Right cardiac atrium (tissue), 5 donors: ENCODE data around the gene POLD1. TPM values are rescaled to one million over a fixed set of nuclear protein-coding genes. Genes with fewer than 3 reads are reported as not detected.
A peak's percentile ranks its signal among the peaks of the same experiment; 100 is the strongest.

Experiments used
- ATAC-seq, 2 donors: fragments of 200-7000 bp; cut with Tn5 transposase; one replicate each; pipeline versions ENCODE4 v1.8.0 to v1.9.1; 2020; ENCODE audit warnings: moderate library complexity in 2 of 2, mild to moderate bottlenecking in 1 of 2
- DNase-seq, 3 donors: peaks; one replicate each; pipeline ENCODE4 v3.0.0-alpha.2; 2020
- H3K27ac ChIP-seq: one replicate; pipeline ENCODE4 v1.5.1; 2013; ENCODE audit warnings: mild to moderate bottlenecking, low read length, control low read depth, moderate library complexity
- H3K27me3 ChIP-seq: one replicate; pipeline ENCODE4 v1.6.1; 2013; ENCODE audit not compliant: control insufficient read depth, insufficient read depth
- H3K4me1 ChIP-seq: one replicate; pipeline ENCODE4 v1.6.1; 2013; ENCODE audit warnings: low read length; ENCODE audit not compliant: control insufficient read depth, insufficient read depth
- H3K4me3 ChIP-seq: one replicate; pipeline ENCODE4 v1.5.1; 2013; ENCODE audit warnings: low read length, control low read depth
- H3K9me3 ChIP-seq: one replicate; pipeline ENCODE4 v1.6.1; 2013; ENCODE audit warnings: low read length; ENCODE audit not compliant: control insufficient read depth
- WGBS: extraction: QIAGEN DNeasy Blood & Tissue Kit; methylation state at CpG from one replicate; pipeline ENCODE4 v1.1.7; 2013; 5-methylcytosine and 5-hydroxymethylcytosine counted together
- intact Hi-C, 4 donors: fragments of 100-400 bp; cut with DNase I; formaldehyde crosslinking; loops; one replicate each; pipeline versions ENCODE4 v1.11.0 to v1.14.0; 2022 to 2023
- polyA plus RNA-seq: library from polyadenylated mRNA; stranded (reverse); fragments of 200-250 nt; gene quantifications from one replicate; pipeline ENCODE4 v1.2.3, GENCODE V29; 2013
- total RNA-seq, 4 donors: library from RNA; stranded (reverse); fragmentation: NEBNext Ultra II Directional; extraction: Animal tissue kit (Norgen Biotek cat#: 25700); gene quantifications; one replicate each; pipeline ENCODE4 v1.2.1, GENCODE V29; 2021
- donor health status: healthy with polysubstance abuse.
- donor health status: DM: no; HTN: yes; CAD: no.
- donor health status: DM: no; HTN: no; CAD: no.
- donor health status: DM: no; HTN: yes; CAD: no; lungs with severe emphysema.
- donor health status: DM: yes; HTN: yes; CAD: no.

Gene POLD1
- total and polyA plus RNA-seq, 5 donors, result 8.7 to 12.5 (median 11.2) TPM

DNA sequence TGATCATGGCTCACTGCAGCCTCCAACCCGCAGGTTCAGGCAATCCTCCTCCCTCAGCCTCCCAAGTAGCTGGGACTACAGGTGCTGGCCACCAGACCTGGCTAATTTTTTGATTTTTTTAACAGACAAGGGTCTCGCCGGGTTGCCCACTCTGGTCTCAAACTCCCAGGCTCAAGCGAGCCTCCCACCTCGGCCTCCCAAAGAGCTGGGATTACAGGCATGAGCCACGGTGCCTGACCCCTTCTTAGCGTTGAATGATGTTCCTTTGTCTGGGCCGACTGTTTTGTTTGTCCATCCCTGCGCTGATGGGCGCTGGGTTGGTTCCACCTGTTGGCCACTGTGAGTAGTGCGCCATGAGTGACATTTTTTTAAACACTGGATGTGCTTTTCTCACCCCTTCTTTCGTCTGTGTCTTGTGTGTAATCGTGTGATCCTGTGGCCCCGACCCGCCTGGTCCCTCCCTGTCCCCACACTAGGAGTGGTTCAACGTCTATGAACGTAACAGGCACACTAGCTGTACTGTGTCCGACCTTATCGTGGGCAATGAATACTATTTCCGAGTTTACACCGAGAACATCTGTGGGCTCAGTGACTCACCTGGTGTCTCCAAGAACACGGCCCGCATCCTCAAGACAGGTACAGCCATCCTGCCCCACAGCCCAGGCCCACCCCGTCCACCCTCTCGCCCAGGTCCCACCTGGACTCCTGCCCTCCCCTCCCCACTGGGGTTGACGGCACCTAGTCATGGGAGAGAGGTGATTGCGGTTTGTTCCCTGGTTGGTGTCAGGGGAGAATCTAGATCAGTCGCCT is 77.1 kb downstream of the POLD1 start:
- Histone ChIP-seq H3K9me3 (no peaks in the 10 kb centered on the region), H3K27me3 (no peaks in the 10 kb centered on the region), H3K4me3 (no peak overlapping the region), H3K4me1 (no peaks in the 10 kb centered on the region), H3K27ac (no peak overlapping the region)
- intact Hi-C loops, result loop anchor here in 3 of 4 donors (5.0 kb wide), 2 partner anchors 94 to 104 kb away; partner anchors contain the start of gene NAPSA (in 2 of the 3)
- ATAC-seq (peak; percentile 63 to 72), DNase-seq (peak in 2 of 3 donors; percentile 72 to 77)
- 34% methylated on average over 28 of the region's 28 CpGs for WGBS

DNA sequence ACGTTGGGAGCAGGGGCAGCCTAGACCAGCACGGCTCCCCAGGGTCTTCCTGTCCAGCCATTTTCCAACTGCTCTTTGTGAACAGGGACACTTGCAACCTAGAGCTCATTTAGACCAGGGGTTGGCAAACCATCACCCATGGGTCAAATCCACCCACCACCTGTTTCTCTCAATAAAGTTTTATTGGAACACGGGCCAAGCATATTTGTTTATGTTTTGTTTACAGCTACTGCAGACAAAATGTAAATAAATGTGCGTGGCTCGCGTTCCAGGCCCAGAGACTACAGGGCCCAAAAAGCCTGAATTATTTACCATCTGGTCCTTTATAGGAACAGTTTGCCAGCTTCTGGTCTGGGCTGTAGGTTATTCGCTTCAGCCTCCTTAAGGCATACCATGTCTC is 78.8 kb downstream of the POLD1 start:
- intact Hi-C loops, result loop anchor here in 3 of 4 donors (5.0 kb wide), 2 partner anchors 96 to 106 kb away; partner anchors contain the start of gene NAPSA (in 2 of the 3)
- Histone ChIP-seq H3K27me3 (no peaks in the 10 kb centered on the region), H3K27ac (no peak overlapping the region), H3K4me1 (no peaks in the 10 kb centered on the region), H3K4me3 (no peak overlapping the region), H3K9me3 (no peaks in the 10 kb centered on the region)
- no peak for DNase-seq
- WGBS, result 78% methylated on average over 7 of the region's 7 CpGs
- ATAC-seq, result no peak

DNA sequence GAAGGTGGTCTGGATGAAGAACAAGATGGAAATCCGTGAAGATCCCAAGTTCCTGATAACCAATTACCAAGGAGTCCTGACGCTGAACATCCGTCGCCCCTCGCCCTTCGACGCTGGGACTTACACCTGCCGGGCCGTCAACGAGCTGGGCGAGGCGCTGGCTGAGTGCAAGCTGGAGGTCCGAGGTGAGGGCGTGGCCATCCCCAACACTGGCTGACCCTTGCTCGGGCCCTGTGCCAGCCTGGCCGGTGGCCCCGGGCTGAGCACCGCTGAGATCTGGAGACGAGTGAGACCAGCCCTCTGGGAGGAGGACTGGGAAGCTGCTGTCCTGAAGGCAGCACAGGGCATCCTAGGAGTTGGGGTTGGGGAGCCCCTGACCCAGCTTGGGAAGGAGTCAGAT is 80.2 kb downstream of the POLD1 start:
- H3K27me3 ChIP-seq, result no peaks in the 10 kb centered on the region
- no peak overlapping the region for H3K27ac ChIP-seq
- intact Hi-C loops, result loop anchor here in 3 of 4 donors (5.0 kb wide), 2 partner anchors 97 to 107 kb away; partner anchors contain the start of gene NAPSA (in 2 of the 3)

DNA sequence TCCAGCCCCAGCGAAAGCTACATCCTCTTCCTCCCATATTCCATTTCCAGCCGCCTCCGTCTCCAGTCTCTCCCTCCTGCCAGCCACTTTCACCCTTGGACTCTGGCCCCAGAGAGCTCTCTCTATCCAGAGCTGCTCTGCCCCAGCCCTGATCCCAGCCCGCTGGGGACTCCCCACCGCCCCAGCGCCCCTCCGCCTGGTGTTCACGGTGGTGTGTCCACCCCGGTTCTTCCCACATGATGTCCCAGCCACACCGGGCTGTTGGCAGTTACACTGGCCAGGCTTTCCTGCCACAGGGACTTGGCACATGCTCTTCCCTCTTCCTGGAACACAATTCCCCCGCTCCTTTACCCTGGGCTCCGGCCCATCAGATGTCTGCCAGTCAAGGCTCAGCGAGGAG is 80.9 kb downstream of the POLD1 start:
- Histone ChIP-seq H3K4me1 (no peaks in the 10 kb centered on the region), H3K9me3 (no peaks in the 10 kb centered on the region), H3K4me3 (no peak overlapping the region), H3K27me3 (no peaks in the 10 kb centered on the region), H3K27ac (no peak overlapping the region)
- ATAC-seq (no peak), DNase-seq (no peak)
- WGBS, result 82% methylated on average over 13 of the region's 13 CpGs
- intact Hi-C loops, result loop anchor here in 3 of 4 donors (5.0 kb wide), 2 partner anchors 98 to 108 kb away; partner anchors contain the start of gene NAPSA (in 2 of the 3)

More for the DNA sequence above, 80.2 kb downstream of the POLD1 start:
- no peaks in the 10 kb centered on the region for H3K9me3 ChIP-seq
- no peaks in the 10 kb centered on the region for H3K4me1 ChIP-seq
- WGBS, result 72% methylated on average over 19 of the region's 19 CpGs
- no peak overlapping the region for H3K4me3 ChIP-seq
- ATAC-seq (no peak), DNase-seq (peak in 1 of 3 donors; percentile 41)

DNA sequence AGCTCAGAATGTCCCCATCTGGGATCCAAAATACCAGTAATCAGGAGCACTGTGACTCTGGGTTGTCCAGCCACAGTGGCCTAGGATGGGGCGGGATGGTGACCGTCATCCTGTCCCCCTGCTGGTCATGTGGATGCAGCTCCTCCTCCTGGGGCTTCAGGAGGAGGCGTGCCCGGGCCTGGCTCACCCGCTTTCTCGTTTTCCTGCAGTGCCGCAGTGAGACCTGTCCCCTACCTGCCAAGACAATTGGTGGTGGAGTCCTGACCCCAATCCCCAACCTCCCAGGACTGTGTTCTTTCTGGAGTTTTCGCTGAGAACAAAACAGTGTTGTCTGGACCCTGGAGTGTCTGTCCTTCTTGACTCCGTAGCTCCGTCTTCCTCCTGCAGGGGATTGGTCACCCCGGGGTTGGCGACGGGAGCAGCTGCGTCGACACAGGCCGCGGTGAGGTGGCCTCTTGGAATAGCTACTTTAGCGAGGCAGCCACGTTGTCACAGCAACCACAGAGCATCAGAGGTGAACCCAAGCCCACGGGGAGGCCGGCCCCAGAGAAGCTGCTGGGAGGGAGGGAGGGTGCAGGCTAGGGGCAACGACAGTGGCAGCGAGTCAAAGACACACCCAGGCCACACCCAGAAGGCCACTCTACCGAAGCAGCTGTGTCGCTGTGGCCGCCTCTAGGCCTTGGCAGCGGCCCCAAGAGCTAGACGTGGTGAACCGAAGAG is 82.0 kb downstream of the POLD1 start:
- intact Hi-C loops, result no loop called here
- Histone ChIP-seq H3K9me3 (no peaks in the 10 kb centered on the region), H3K27ac (no peak overlapping the region), H3K27me3 (no peaks in the 10 kb centered on the region), H3K4me1 (no peaks in the 10 kb centered on the region), H3K4me3 (no peak overlapping the region)
- DNase-seq (peak in 1 of 3 donors; percentile 44), ATAC-seq (peak; percentile 34)
- WGBS, result 43% methylated on average over 29 of the region's 29 CpGs

DNA sequence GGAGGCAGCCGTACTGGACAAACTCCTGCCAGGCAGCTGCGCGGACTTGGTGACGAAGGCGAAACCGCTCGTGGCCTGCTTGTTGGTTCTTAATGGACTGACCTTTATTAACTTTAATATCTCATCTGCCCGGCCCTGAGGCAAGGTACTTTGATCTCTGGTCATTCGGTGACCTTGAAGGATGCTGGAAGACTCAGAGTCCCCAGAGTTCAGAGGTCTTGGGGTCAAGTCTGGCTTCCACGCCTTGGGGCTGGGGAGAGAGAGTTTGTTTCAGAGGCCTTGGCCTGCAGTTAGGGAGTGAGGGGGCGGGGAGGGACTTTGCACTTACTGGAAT is 82.5 kb downstream of the POLD1 start:
- H3K9me3 ChIP-seq, result no peaks in the 10 kb centered on the region
- H3K4me1 ChIP-seq, result no peaks in the 10 kb centered on the region
- 83% methylated on average over 11 of the region's 11 CpGs for WGBS
- DNase-seq, result peak in 1 of 3 donors; percentile 57
- H3K27me3 ChIP-seq, result no peaks in the 10 kb centered on the region
- no peak overlapping the region for H3K4me3 ChIP-seq
- ATAC-seq, result no peak
- H3K27ac ChIP-seq, result no peak overlapping the region
- intact Hi-C loops, result no loop called here

DNA sequence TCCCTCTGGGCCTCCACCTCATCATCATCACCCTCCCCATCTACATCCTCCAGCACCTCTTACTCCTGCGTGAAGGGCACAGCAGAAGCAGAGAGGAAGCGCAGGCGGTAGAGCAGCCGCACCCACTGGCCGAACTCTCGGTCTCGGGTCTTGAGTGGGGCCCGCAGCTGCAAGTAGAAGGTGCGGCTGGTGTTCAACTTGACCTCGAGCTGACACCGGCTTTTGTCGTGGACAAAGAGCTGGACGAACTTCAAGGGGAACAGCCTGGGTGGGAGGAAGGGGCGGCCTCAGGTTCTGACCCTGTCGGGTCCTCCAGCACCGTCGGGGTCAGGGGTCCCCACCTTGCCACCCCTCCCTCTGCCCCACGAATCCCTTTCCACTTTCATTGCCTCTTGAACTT is 83.4 kb downstream of the POLD1 start:
- Histone ChIP-seq H3K27me3 (no peaks in the 10 kb centered on the region), H3K27ac (no peak overlapping the region), H3K4me3 (no peak overlapping the region), H3K9me3 (no peaks in the 10 kb centered on the region), H3K4me1 (no peaks in the 10 kb centered on the region)
- intact Hi-C loops, result no loop called here
- ATAC-seq (no peak), DNase-seq (peak in 1 of 3 donors; percentile 31)
- WGBS, result 77% methylated on average over 18 of the region's 18 CpGs

Other genes with a start within 250 kb of the POLD1 start
- gene IZUMO2, start 221.1 kb upstream of the POLD1 start, total RNA-seq, result not detected
- not detected for gene IZUMO2, start 221.1 kb upstream of the POLD1 start, polyA plus RNA-seq
- 10 to 100 TPM; 69.9 to 92.9 (median 76.5) TPM for gene MYH14, start 180.7 kb upstream of the POLD1 start, total RNA-seq
- gene MYH14, start 180.7 kb upstream of the POLD1 start, polyA plus RNA-seq, result 73.6 TPM
- 1 to 10 TPM; 3.0 to 6.1 (median 4.9) TPM for gene KCNC3, start 55.0 kb upstream of the POLD1 start, total RNA-seq
- gene KCNC3, start 55.0 kb upstream of the POLD1 start, polyA plus RNA-seq, result 3.3 TPM
- gene NAPSA, start 18.7 kb upstream of the POLD1 start, total RNA-seq, result under 1 TPM in 3 of 4 donors, not detected in 1; 0.43 to 0.84 (median 0.56) TPM
- 0.72 TPM for gene NAPSA, start 18.7 kb upstream of the POLD1 start, polyA plus RNA-seq
- gene NR1H2, start 7.9 kb upstream of the POLD1 start, total RNA-seq, result 10 to 100 TPM; 68.3 to 74.5 (median 70.2) TPM
- gene NR1H2, start 7.9 kb upstream of the POLD1 start, polyA plus RNA-seq, result 80.9 TPM
- gene SPIB, start 34.6 kb downstream of the POLD1 start, total RNA-seq, result under 1 TPM in 2 of 4 donors, not detected in 2; 0.14 to 0.29 TPM
- gene SPIB, start 34.6 kb downstream of the POLD1 start, polyA plus RNA-seq, result 0.02 TPM
- not detected for gene MYBPC2, start 48.5 kb downstream of the POLD1 start, total RNA-seq
- gene MYBPC2, start 48.5 kb downstream of the POLD1 start, polyA plus RNA-seq, result not detected
- 100 to 1,000 TPM in 3 of 4 donors, 10 to 100 TPM in 1; 98.5 to 118 (median 104) TPM for gene EMC10, start 92.2 kb downstream of the POLD1 start, total RNA-seq
- gene EMC10, start 92.2 kb downstream of the POLD1 start, polyA plus RNA-seq, result 134 TPM
- gene GARIN5A, start 92.5 kb downstream of the POLD1 start, total RNA-seq, result 1 to 10 TPM in 3 of 4 donors, under 1 TPM in 1; 0.86 to 2.3 (median 1.9) TPM
- 3.0 TPM for gene GARIN5A, start 92.5 kb downstream of the POLD1 start, polyA plus RNA-seq
- gene JOSD2, start 126.8 kb downstream of the POLD1 start, total RNA-seq, result 10 to 100 TPM; 24.2 to 40.5 (median 39.5) TPM
- 55.2 TPM for gene JOSD2, start 126.8 kb downstream of the POLD1 start, polyA plus RNA-seq
- not detected for gene ASPDH, start 129.6 kb downstream of the POLD1 start, total RNA-seq
- not detected for gene ASPDH, start 129.6 kb downstream of the POLD1 start, polyA plus RNA-seq
- 1 to 10 TPM; 1.2 to 3.2 (median 2.0) TPM for gene LRRC4B, start 184.1 kb downstream of the POLD1 start, total RNA-seq
- 1.6 TPM for gene LRRC4B, start 184.1 kb downstream of the POLD1 start, polyA plus RNA-seq